GM18858 (cell line): ENCODE data around the gene KDM5C.

Source experiments
- ATAC-seq: cut with Tn5 transposase; IDR thresholded peaks from one replicate; pipeline ENCODE4 v1.9.1; 2021; ENCODE audit not compliant: unreplicated experiment

KDM5C gene

DNA sequence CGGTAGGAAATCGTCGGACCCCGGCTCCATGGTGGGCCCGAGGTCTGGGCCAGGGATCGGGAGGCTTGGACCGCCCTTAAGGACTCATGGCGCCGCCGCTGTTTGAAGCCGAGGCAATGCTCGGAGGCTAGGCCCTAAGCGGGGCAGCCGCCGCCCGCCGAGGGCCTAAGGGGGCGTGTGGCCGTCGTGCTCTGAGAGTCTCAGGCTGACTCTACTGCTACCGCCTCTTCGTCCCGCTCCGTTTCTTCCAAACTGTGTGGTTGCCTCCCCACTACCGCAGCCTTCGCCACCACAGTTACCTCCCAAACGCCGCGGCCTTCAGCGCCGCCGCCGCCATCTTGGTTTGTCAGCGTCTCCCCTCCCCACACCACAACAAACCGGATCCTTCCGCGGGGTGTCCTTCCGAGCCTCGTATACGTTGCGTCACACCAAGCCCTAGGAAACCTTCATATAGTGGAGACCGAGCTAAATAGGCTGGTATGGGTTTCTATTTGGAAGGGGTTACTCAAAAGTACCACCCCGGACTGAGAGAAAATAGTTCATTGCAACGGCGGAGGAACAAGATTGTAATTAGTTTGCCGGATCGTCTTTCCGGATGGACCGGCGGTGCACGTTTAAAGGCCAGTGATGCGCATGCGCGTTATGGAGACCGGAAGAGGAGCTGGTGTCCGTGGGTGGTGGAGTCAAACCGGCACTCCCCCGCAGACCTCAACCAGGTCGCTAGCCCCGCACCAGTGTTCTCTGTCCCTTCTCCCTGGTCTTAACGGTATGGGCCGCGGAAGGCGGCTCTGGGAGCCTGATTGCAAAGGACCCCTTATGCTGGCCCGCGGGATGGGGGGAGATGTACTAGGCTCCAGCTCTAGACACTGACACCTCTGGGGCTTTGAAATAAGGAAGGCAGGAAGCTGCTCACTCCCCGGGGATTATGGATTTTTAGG is at the start of gene KDM5C:
TSS of gene KDM5C (minus strand) at position 348 of the 938 bp plus-strand sequence. CDS start at position 30, 318 bp downstream.
- ATAC-seq: peak; percentile 62

GRCh38 chrX:53272808-53273337 is 47.9 kb upstream of the KDM5C start:
- no peak for ATAC-seq

DNA sequence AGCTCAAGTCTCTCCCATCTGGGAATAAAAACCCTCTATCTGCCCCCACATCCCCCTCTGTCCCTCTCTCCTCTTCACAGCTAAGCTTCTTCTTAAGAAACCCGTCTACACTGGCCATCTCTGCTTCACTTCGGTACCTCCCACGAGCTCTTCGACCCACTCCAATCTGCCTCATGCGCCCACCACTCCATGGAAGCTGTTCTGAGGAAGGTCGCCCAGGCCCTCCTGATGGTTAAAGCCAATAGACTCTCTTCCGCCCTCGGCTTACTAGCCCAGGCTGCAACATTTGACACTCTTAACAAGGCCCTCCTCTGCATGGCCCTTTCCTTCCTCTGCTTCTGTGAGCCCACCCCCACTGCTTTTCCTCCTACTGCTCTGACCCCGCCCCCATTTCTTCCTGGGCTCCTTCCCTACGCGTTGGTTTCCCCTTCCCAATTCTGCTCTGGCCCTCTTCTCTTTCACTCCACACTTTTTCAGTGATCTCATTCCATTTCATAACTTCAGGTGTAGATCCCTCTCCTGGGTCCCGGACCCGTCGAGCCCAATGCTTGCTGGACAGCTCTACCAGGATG is 44.6 kb upstream of the KDM5C start:
- no peak for ATAC-seq

DNA sequence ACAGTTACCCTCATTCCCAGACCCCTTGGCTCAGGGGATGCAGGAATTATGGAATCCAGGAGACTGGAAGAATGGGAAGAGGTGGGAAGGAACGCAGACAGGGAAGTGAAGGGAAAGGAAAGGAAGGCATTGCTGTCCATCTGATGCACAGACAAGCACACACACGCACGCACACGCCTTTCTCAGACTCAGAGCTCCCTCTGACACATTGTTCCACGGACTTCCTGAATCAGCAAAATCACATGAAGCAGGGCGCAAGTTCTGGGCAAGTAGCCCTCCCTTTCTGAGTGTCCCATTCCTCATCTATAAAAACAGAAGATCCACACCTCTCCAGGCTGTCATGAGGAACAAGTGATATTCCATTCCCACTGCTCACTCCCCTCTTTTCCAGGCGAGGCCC is 43.2 kb upstream of the KDM5C start:
- no peak for ATAC-seq

- ATAC-seq: no peak
These were observed 41.9 kb upstream of the KDM5C start for GRCh38 chrX:53266914-53267313.

- no peak for ATAC-seq
These were observed 41.0 kb upstream of the KDM5C start for GRCh38 chrX:53265771-53266574.

DNA sequence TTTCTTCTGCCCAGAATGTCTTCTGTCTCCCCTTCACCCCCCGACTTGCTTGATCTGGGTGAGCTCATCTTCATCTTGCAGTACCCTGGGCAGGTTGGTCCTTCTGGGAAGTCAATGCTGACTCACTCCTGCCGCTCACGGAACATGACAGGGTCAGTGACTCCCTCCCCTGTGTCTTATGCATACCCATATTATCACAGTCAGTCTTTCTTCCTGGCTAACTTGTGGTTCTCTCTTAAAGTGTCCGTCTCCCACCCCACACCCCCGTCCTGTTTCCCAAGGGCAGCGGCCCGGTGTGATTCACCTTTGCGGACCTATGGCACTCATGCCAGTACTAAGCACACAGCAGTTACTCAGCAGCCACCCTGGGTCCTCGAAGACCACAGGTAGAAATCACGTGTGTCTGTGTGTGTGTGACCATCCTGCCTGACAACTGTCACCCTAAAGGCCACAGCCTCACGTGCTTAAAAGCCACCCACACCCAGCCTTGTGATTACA is 38.6 kb upstream of the KDM5C start:
- no peak for ATAC-seq

DNA sequence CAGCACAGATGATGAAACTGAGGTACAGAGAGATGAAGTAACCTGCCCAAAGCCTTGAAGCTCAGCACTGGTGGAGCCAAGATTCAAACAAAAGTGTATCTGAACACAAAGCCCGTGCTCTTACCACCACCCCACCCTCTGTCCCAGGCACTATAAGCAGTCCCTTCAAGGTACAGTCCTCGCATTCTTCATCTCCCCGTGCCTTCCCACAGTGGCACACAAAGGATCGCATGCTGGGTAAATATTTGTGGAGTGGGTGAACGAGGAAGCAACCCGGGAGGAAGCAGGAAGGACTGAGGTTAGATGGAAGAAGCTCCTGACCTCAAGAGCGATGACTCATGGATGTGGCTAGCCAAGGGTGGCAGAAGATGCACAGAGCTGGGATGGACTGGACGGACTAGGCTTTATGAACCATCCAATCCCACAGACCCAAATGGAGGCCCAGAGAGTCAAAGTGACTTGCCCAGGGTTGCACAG is 37.9 kb upstream of the KDM5C start:
- no peak for ATAC-seq

DNA sequence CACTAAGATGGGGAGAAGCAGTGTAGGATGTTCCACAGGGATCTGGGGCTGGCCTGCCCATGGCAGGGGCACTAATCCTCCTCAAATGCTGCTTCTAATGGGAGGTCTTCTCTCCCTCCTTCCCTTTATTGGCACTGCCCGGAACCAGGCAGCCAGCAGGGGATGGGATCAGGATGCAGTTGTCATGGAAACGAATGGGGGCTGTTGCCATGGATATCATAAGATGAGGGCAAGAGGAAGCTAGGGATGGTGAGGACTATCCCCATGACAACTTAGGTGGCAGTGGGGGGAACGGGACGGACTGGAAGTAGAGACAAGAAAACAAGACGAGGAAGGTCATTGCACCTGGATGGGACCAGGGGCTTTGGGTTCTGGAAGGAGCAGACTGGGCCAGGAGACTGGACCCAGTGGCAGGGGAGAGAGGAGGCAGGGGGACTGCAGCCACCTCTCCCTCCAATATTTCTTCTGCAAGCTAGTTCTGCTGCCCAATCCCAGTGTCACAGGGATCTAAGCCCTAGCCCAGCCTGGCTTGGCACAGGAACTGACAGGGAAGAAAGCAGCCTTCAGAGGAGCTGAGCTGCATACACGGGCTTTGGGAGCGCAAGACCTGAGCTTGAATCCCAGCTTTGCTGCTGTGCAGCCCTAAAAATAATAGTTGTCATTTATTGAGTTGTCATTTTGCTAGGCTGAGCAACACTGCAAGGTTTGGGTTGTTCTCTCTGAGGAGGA is 37.3 kb upstream of the KDM5C start:
- ATAC-seq: no peak

GRCh38 chrX:53261355-53261972 is 36.5 kb upstream of the KDM5C start:
- no peak for ATAC-seq

GRCh38 chrX:53260836-53261235 is 35.8 kb upstream of the KDM5C start:
- ATAC-seq: no peak

DNA sequence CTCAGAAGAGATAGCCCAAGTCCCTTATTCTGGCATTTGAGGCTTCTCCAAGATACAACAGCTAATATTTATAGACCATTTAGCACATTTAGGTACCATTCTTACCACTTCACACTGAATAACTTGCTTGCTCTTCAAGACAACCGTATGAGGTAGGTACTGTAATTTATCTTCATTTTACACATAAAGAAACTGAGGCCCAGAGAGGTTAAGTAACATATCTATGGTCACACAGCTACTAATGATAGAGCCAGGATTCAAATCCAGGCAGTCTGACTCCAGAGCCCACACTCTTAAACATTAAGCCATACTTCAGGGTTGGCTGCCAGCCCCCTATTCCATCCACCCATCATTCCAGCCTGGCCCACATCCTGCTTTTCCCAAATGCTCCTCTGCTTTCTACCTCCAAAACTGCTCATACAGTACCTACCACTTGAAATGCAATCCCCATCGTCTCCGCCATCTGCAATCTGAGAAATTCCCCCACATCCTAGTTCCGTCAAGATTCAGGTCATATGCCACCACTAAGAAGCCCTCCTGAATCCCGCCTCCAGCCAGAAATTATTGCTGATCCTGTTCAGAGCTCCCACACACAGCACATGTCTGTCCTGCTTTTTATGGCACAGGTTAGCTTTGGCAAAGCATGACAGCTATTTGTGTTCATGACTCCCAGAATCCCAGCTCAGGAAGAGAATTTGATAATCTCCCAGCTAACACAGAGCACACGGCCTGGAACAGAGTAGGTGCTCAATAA is 32.8 kb upstream of the KDM5C start:
- no peak for ATAC-seq

DNA sequence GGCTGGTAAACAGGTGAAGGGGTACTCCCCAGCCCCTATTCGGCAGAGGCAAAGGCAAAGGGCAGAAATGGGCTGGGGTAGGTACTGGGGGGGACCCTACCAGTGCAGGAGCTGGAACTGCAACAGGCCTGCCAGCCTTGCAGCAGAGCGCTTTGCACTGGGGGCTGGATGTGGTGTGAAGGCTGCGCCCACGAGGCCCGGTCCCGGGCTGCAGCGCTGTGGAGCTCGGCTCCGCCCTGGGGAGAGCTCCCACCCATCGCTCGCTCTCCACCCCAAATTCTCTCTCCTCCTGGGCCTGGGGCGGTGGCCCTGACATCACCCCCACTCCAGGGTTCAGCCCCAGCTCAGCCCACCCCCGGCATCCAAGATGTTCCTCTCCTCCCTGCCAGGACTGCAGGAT is 32.2 kb upstream of the KDM5C start:
- ATAC-seq: no peak

DNA sequence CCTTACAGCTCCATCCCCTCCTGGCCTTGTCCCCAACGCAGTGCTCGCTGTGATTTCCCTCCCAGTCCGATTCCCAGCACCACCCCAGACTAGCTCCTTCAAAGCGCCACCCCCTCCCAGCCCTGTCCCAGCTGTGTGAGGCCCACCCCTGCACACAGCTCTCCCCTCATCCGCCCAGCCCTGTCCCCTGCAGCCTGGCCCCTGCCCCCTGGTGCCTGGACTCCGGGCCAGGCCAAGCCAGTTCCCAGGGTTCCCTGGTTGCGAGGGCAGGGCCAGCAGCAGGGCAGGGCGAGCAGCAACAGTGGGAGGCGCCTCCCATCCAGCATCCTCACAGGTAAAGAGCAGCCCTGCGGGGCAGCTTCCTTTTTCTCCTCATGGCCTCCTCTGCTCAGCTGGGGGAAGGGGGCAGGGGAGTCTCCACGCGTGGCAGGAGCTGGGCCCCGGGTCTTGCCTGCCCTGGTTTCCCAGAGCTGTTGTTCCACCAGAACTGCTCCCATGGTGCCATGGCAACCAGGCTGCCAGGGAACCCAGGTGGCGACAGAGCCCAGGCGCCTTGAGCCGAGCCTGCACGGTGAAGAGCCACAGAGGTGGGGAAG is 31.5 kb upstream of the KDM5C start:
- no peak for ATAC-seq

GRCh38 chrX:53255738-53256191 is 30.8 kb upstream of the KDM5C start:
- no peak for ATAC-seq

DNA sequence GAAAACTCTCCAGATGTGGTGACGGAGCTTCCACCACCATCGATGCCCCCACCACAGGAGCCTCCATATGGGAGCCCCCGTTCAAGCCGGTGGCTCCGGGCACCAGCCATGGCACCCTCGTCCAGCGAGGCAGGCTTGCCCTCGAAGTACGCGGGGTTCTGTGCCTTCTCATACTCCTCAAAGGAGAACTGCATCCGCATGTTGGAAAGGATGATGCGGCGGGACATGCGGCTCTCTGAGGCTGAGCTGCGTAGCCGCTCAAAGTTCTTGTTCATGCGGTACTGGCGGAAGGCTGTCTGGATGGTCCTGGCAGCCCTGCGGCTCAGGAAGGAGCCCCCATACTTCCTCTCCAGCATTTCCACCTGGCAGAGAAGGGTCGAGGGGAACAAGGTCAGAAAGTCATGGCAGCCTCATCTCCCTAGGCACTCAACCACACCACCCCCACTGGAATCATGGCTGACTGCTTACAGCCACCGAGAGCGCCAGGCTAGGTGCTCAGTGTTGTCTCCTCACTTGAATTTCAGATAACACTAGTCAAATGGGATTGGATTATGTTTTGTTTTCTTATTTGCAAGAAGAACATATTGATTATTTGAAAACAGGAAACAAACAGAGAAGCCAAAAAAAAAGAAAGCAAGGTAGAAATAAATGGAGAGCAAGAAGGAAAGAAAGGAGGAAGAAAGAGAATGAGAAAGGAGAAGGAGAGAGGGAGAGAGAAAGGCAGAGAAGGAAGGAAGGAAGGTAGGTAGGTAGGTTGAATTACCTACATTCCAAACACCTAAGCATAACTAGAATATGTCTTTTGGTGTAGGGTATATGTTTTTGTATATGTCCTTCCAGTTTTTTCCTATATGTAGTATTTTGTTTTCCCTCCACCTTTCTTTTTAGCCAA is 29.8 kb upstream of the KDM5C start:
- no peak for ATAC-seq

DNA sequence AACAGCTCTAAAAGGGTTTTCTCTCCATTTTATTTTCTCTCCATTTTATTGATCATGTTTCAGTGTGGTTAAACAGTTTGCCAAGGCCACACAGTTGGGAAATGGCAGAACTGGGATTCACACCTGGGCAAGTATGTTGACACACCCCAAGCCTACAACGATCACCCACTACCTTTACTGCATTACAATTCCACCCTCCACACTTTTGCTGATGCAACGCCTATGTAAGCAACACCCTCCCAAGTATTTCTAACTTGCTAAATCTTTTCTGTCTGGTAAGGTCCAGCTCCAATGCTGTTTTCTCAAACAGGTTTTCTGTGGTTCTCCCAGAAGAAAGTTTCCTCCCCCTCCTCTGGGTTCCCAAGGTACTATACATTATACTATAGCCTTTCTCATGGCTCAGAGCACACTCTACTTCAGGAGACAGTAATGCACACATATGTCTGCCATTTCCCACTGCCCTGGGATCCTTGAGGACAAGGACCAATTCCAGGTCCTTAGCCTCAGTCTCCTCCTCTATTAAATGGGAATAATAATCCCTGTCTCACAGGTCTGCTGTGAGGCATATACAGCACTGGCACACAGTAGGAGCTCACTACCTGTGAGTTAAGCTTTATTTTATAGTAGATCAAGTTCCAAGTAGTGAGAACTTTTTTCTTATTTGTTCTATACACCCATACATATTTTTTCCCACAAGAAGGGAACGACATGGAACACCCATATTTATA is 28.4 kb upstream of the KDM5C start:
- ATAC-seq: no peak
